Right atrium auricular region (tissue), 2 donors: Measurements from ENCODE around the gene IQSEC2. TPM values are rescaled to one million over a fixed set of nuclear protein-coding genes. Genes with fewer than 3 reads are reported as not detected.

Experiments
- DNase-seq: peaks from one replicate; pipeline ENCODE4 v3.0.0-alpha.2; 2019; ENCODE audit warnings: low spot score
- H3K27ac ChIP-seq, 2 donors: fragments of 200-600 bp; sonication (generic); 1 replicate in 1 of 2; 2 replicates in 1 of 2; pipeline ENCODE4 v1.5.1; 2016 to 2019
- H3K27me3 ChIP-seq, 2 donors: fragments of 200-600 bp; sonication (generic); one replicate each; pipeline versions ENCODE4 v1.5.1 to v1.6.0; 2017 to 2019
- H3K36me3 ChIP-seq: fragments of 200-600 bp; sonication (generic); one replicate; pipeline ENCODE4 v1.5.1; 2016
- H3K4me1 ChIP-seq, 2 donors: fragments of 200-600 bp; sonication (generic); one replicate each; pipeline versions ENCODE4 v1.5.1 to v1.6.0; 2017 to 2019
- H3K4me3 ChIP-seq, 2 donors: fragments of 200-600 bp; sonication (generic); 1 replicate in 1 of 2; 2 replicates in 1 of 2; pipeline ENCODE4 v1.5.1; 2017 to 2019; ENCODE audit warnings: mild to moderate bottlenecking in 1 of 2, moderate library complexity in 1 of 2
- H3K9me3 ChIP-seq, 2 donors: fragments of 200-600 bp; sonication (generic); one replicate each; pipeline ENCODE4 v1.5.1; 2019
- CTCF ChIP-seq, 2 donors: fragments of 200-600 bp; sonication (generic); IDR thresholded peaks; one replicate each; pipeline ENCODE4 v1.5.1; 2019; ENCODE audit warnings: antibody characterized with exemption in 2 of 2
- total RNA-seq, 2 donors: library from RNA; depleted of rRNA; stranded (reverse); fragments of >200 nt; gene quantifications; one replicate each; pipeline ENCODE4 v1.1.0, GENCODE V29; 2016

Gene IQSEC2
- total RNA-seq, 2 donors from 2014 or later = 10.7 to 13.4 TPM

- H3K9me3 ChIP-seq = no peaks in the 10 kb centered on the region
- H3K4me1 ChIP-seq = peaks cover 0 to 54% of the 10 kb centered on the region in 2 donors
- H3K27ac ChIP-seq = peak overlapping the region in 1 of 2 donors; percentile 29
- no peak overlapping the region for H3K4me3 ChIP-seq
- no peak for TF ChIP-seq CTCF (IDR thresholded peaks at IDR 0.05)
- DNase-seq = no peak
- no peaks in the 10 kb centered on the region for H3K27me3 ChIP-seq
- no peaks in the 10 kb centered on the region for H3K36me3 ChIP-seq
These were observed 4.8 kb upstream of the IQSEC2 start for GRCh38 chrX:53286171-53286570.

- DNase-seq = no peak
- Histone ChIP-seq H3K27me3 (no peaks in the 10 kb centered on the region), H3K4me3 (no peak overlapping the region), H3K36me3 (no peaks in the 10 kb centered on the region), H3K4me1 (peaks cover 0 to 56% of the 10 kb centered on the region in 2 donors), H3K9me3 (no peaks in the 10 kb centered on the region), H3K27ac (no peak overlapping the region)
- TF ChIP-seq CTCF (IDR thresholded peaks at IDR 0.05) = no peak
These were observed 4.2 kb upstream of the IQSEC2 start for GRCh38 chrX:53285591-53285990.

GRCh38 chrX:53284684-53285447, 3.5 kb upstream of the IQSEC2 start:
- H3K36me3 ChIP-seq = no peaks in the 10 kb centered on the region
- DNase-seq = peak; percentile 64
- H3K4me3 ChIP-seq = no peak overlapping the region
- no peaks in the 10 kb centered on the region for H3K27me3 ChIP-seq
- H3K9me3 ChIP-seq = no peaks in the 10 kb centered on the region
- H3K27ac ChIP-seq = no peak overlapping the region
- peaks cover 0 to 56% of the 10 kb centered on the region in 2 donors for H3K4me1 ChIP-seq
- TF ChIP-seq CTCF (IDR thresholded peaks at IDR 0.05) = peak; percentile 89 to 90

- H3K36me3 ChIP-seq = no peaks in the 10 kb centered on the region
- H3K9me3 ChIP-seq = no peaks in the 10 kb centered on the region
- H3K27me3 ChIP-seq = no peaks in the 10 kb centered on the region
- peaks cover 0 to 52% of the 10 kb centered on the region in 2 donors for H3K4me1 ChIP-seq
- no peak overlapping the region for H3K27ac ChIP-seq
- H3K4me3 ChIP-seq = no peak overlapping the region
- DNase-seq = no peak
- no peak for TF ChIP-seq CTCF (IDR thresholded peaks at IDR 0.05)
These were observed 2.2 kb upstream of the IQSEC2 start for GRCh38 chrX:53283567-53283966.

GRCh38 chrX:53283099-53283498, 1.7 kb upstream of the IQSEC2 start:
- no peak for DNase-seq
- no peak for TF ChIP-seq CTCF (IDR thresholded peaks at IDR 0.05)
- no peak overlapping the region for H3K27ac ChIP-seq
- no peak overlapping the region for H3K4me3 ChIP-seq
- H3K9me3 ChIP-seq = no peaks in the 10 kb centered on the region
- peaks cover 0 to 48% of the 10 kb centered on the region in 2 donors for H3K4me1 ChIP-seq
- H3K27me3 ChIP-seq = no peaks in the 10 kb centered on the region
- H3K36me3 ChIP-seq = no peaks in the 10 kb centered on the region
